ENCODE data around the gene NRF1. TPM values are rescaled to one million over a fixed set of nuclear protein-coding genes. Genes with fewer than 3 reads are reported as not detected.

Gene NRF1
- total RNA-seq, 1 donor from 2014 or later = 22.6 TPM

DNA sequence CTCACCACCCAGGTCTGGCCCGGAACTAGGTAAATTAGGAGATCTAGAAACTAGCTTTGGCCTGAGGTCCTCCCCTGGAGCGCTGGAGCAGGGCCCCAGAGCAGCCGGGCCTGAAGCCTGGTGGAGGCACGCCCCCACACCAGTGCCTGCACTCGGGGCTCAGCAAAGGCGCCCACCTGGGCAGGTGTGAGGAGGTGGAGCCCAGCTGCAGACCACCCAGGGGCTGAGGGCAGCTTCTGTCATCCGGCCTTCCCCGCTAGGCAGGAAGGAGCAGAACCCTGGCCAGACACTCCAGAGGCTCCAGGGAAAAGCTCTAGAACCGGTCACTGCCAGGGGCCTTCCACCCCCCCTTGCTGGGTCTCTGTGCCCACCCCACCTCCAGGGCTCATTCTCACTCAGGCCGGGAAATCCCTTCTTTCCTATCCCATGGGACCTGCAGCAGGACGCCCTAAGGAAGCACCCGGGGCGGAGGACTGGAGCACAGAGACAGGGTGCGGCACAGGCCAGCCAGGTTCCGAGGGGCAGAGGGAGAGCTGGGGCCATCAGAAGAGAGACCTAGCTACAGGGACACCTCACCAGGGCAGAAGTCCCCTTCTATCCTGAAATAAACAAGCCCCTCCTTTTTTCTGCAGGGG, 161.2 kb downstream of the NRF1 start:
- intact Hi-C loops (cut with DNase I) = loop anchor here (10.0 kb wide), 1 partner anchor 278 kb away; no protein-coding TSS in a partner anchor
- no peak for DNase-seq (ENCODE audit: extremely low spot score in 2 of 2)
- no peaks in the 10 kb centered on the region for H3K27me3 ChIP-seq

DNA sequence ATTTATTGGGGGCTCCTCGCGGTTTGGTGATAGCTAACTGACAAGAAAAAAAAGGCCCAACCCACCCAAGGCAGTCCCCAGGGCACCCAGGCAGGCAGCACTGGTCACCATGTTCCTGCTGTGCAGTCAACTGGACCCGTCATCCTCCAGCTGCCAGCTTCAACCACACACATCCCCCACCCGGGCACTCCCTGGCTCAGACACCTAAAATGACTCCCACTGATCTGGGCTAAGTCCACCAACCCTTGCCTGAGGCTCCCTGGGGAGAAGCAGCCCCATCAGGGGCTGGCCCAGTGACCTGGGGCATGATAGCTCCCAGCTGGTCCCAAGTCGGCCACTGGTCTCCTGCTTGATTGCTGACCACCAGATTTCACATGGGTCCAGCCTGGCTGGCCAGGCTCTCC, 161.8 kb downstream of the NRF1 start:
- Histone ChIP-seq H3K27me3 (no peaks in the 10 kb centered on the region), H3K4me1 (peaks cover under 1% of the 10 kb centered on the region), H3K9me3 (no peaks in the 10 kb centered on the region), H3K36me3 (no peaks in the 10 kb centered on the region), H3K4me3 (no peak overlapping the region), H3K27ac (no peak overlapping the region)
- DNase-seq (ENCODE audit: extremely low spot score in 2 of 2) = no peak
- TF ChIP-seq, protein P1, sequence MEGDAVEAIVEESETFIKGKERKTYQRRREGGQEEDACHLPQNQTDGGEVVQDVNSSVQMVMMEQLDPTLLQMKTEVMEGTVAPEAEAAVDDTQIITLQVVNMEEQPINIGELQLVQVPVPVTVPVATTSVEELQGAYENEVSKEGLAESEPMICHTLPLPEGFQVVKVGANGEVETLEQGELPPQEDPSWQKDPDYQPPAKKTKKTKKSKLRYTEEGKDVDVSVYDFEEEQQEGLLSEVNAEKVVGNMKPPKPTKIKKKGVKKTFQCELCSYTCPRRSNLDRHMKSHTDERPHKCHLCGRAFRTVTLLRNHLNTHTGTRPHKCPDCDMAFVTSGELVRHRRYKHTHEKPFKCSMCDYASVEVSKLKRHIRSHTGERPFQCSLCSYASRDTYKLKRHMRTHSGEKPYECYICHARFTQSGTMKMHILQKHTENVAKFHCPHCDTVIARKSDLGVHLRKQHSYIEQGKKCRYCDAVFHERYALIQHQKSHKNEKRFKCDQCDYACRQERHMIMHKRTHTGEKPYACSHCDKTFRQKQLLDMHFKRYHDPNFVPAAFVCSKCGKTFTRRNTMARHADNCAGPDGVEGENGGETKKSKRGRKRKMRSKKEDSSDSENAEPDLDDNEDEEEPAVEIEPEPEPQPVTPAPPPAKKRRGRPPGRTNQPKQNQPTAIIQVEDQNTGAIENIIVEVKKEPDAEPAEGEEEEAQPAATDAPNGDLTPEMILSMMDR (IDR thresholded peaks at IDR 0.05) = no peak
- no peak for TF ChIP-seq POLR2A (IDR thresholded peaks at IDR 0.05)
- TF ChIP-seq POLR2AphosphoS5 (IDR thresholded peaks at IDR 0.05; ENCODE audit: insufficient read depth in 1 of 2, low read depth in 1 of 2) = no peak
- intact Hi-C loops (cut with DNase I) = loop anchor here (10.0 kb wide), 1 partner anchor 279 kb away; no protein-coding TSS in a partner anchor

More for the DNA sequence above, 161.2 kb downstream of the NRF1 start:
- no peak for TF ChIP-seq POLR2A (IDR thresholded peaks at IDR 0.05)
- no peak for TF ChIP-seq POLR2AphosphoS5 (IDR thresholded peaks at IDR 0.05; ENCODE audit: insufficient read depth in 1 of 2, low read depth in 1 of 2)
- TF ChIP-seq, protein P1 (IDR thresholded peaks at IDR 0.05) = no peak
- Histone ChIP-seq H3K4me3 (no peak overlapping the region), H3K27ac (no peak overlapping the region), H3K4me1 (no peaks in the 10 kb centered on the region), H3K36me3 (no peaks in the 10 kb centered on the region), H3K9me3 (no peaks in the 10 kb centered on the region)

DNA sequence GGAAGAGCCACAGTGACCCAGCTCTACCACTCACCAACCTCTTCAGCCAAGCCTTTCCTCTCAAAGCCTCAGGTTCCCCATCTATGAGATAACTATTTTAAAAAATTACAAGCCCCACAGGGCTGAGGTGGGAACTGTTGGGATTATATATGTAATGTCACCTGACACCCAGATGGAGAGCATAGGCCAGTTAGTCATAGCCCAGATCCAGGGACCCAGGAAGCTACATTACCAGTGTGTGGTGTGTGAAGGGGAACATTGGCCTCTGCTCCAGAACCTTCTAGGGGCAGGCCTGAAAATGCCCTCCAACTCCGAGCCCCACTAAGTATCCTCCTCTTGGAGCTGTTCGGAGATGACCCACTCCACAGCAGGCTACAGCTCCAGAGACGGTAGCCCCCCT, 162.4 kb downstream of the NRF1 start:
- TF ChIP-seq POLR2A (IDR thresholded peaks at IDR 0.05) (no peak), POLR2AphosphoS5 (IDR thresholded peaks at IDR 0.05; ENCODE audit: insufficient read depth in 1 of 2, low read depth in 1 of 2) (no peak)
- TF ChIP-seq, protein P1 (IDR thresholded peaks at IDR 0.05) = no peak
- intact Hi-C loops (cut with DNase I) = loop anchor here (10.0 kb wide), 1 partner anchor 279 kb away; no protein-coding TSS in a partner anchor
- no peak overlapping the region for H3K27ac ChIP-seq
- no peaks in the 10 kb centered on the region for H3K9me3 ChIP-seq
- H3K4me1 ChIP-seq = peaks cover 5% of the 10 kb centered on the region
- H3K4me3 ChIP-seq = no peak overlapping the region
- H3K27me3 ChIP-seq = peaks cover 3% of the 10 kb centered on the region
- no peaks in the 10 kb centered on the region for H3K36me3 ChIP-seq
- no peak for DNase-seq (ENCODE audit: extremely low spot score in 2 of 2)

DNA sequence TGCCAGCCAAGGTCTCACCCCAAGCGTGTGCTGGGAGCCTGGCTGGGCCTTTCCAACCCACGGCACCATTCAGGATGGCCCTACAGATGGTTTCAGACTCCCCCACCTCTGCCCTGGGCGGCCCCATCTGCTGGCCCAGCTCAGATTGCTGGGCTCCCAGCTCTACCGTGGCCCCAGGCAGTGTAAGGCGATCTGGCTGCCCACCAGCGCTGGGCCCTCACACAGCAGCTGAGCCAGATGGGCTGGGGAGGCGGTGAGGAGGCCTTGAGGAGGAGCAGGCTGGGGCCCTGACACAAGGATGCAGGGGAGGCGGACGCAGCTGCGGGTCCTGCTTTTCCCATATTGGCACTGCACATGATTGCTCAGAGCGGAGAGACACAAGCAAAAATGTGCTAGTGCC, 162.8 kb downstream of the NRF1 start:
- H3K4me1 ChIP-seq = peaks cover 10% of the 10 kb centered on the region
- DNase-seq (ENCODE audit: extremely low spot score in 2 of 2) = no peak
- intact Hi-C loops (cut with DNase I) = loop anchor here (10.0 kb wide), 1 partner anchor 280 kb away; no protein-coding TSS in a partner anchor
- no peak overlapping the region for H3K27ac ChIP-seq
- TF ChIP-seq, protein P1 (IDR thresholded peaks at IDR 0.05) = no peak
- TF ChIP-seq POLR2AphosphoS5 (IDR thresholded peaks at IDR 0.05; ENCODE audit: insufficient read depth in 1 of 2, low read depth in 1 of 2) (no peak), POLR2A (IDR thresholded peaks at IDR 0.05) (no peak)
- H3K27me3 ChIP-seq = peaks cover 8% of the 10 kb centered on the region
- H3K36me3 ChIP-seq = no peaks in the 10 kb centered on the region
- no peaks in the 10 kb centered on the region for H3K9me3 ChIP-seq
- no peak overlapping the region for H3K4me3 ChIP-seq

All from vagina (tissue), 2 donors.